Myocyte (in vitro differentiated cells): ENCODE data around the gene KNCN. TPM values are rescaled to one million over a fixed set of nuclear protein-coding genes. Genes with fewer than 3 reads are reported as not detected.

ENCODE experiments used
- DNase-seq: peaks from one replicate; pipeline ENCODE4 v3.0.0-alpha.2; 2012; ENCODE audit warnings: low read depth
- total RNA-seq: library from RNA; depleted of rRNA; stranded (reverse); fragments of >200 nt; gene quantifications from 2 replicates; pipeline ENCODE4 v1.2.3, GENCODE V29; 2014

KNCN gene
- total RNA-seq, 1 donor from 2014 or later: not detected

DNA sequence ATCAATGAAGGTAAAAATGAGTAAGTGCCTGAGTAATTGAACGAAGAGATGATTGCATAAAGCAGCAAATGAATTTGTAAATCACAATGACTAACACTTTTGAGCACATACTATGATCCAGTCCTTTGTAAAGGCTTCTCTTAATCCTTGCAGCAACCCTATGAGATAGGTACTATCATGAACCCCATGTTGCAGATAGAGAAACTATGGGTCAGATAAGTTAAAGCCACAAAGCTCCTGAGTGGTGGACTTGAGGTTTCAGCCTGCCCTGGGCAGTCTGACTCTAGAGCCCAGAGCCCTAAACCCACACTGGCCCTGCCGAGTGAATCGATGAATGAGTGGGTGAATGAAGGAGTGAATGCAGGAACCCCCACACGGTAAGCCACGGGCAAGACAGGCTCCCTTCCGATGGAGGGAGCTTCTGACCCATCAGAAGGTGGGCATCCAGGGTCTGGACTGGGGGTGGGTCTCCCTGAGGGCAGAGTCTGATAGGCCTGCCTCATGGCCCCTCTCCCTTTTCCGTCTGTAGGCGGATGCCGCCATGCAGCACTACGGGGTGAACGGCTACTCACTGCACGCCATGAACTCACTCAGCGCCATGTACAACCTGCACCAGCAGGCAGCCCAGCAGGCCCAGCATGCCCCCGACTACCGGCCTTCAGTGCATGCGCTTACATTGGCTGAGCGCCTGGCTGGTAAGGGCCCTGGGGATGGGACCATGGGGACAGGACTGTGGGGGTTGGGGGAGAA is 44.8 kb downstream of the KNCN start:
- DNase-seq: no peak

- no peak for DNase-seq
Observed at GRCh38 chr1:46503421-46503820, 48.0 kb downstream of the KNCN start.

DNA sequence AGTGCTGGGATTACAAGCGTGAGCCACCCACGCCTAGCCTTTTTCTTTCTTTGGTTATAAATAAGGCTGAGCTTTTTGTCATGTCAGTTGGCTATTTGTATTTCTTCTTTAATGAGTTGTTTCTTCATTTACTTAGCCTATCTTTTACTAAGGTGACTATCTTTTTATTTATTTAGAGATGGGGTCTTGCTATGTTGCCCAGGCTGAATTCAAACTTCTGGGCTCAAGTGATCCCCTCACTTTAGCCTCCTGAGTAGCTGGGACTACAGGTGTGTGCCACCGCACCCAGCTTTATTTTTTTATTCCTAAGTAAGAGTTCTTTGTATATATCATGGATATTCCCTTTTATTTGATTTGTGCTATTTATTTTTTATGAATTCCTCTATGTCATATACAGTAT is 49.9 kb downstream of the KNCN start:
- no peak for DNase-seq

GRCh38 chr1:46497665-46498064 is 53.8 kb downstream of the KNCN start:
- no peak for DNase-seq

GRCh38 chr1:46497020-46497419 is 54.4 kb downstream of the KNCN start:
- DNase-seq: no peak

- DNase-seq: no peak
Observed at GRCh38 chr1:46496505-46496904, 54.9 kb downstream of the KNCN start.

GRCh38 chr1:46495778-46496177 is 55.7 kb downstream of the KNCN start:
- no peak for DNase-seq

Other genes with a start within 250 kb of the KNCN start
- 97.9 and 104 TPM in 2 replicates for gene LRRC41, start 248.0 kb downstream of the KNCN start, total RNA-seq
- 345 and 386 TPM in 2 replicates for gene UQCRH, start 247.9 kb downstream of the KNCN start, total RNA-seq
- gene NSUN4, start 210.8 kb downstream of the KNCN start, total RNA-seq: 11.3 and 12.3 TPM in 2 replicates
- 0.26 TPM in 1 of 2 replicates, not detected in the other for gene FAAH, start 157.3 kb downstream of the KNCN start, total RNA-seq
- not detected in 2 replicates for gene DMBX1, start 61.8 kb downstream of the KNCN start, total RNA-seq
- 15.2 and 15.4 TPM in 2 replicates for gene MKNK1, start 52.6 kb upstream of the KNCN start, total RNA-seq
- gene MOB3C, start 65.2 kb upstream of the KNCN start, total RNA-seq: 13.3 and 14.5 TPM in 2 replicates
- 55.1 and 67.9 TPM in 2 replicates for gene ATPAF1, start 116.7 kb upstream of the KNCN start, total RNA-seq
- gene TEX38, start 120.2 kb upstream of the KNCN start, total RNA-seq: not detected in 2 replicates
- 50.9 and 56.8 TPM in 2 replicates for gene EFCAB14, start 167.5 kb upstream of the KNCN start, total RNA-seq
- not detected in 2 replicates for gene CYP4B1, start 247.4 kb upstream of the KNCN start, total RNA-seq